AG04449 (cell line): ENCODE results near the gene NUDT3.
"Not testable (repeated sequence)": the region's sequence is repeated elsewhere in the genome, so short reads cannot be mapped to it uniquely, and the experiment has no call there.

Experiments used
- CTCF ChIA-PET: fragments of 350-600 bp; formaldehyde crosslinking; extraction: SDS; loops from one replicate; lab custom pipeline; 2021; ENCODE audit warnings: antibody characterized with exemption; lab: Yijun Ruan, JAX
- POLR2A ChIA-PET: fragments of 400-600, 350-600 bp; formaldehyde crosslinking; extraction: SDS; loops from one replicate; lab custom pipeline; 2020; ENCODE audit warnings: antibody characterized with exemption, inconsistent platforms; lab: Yijun Ruan, JAX
- DNase-seq: peaks from one replicate; pipeline ENCODE4 v3.0.0-alpha.2; 2010; ENCODE audit warnings: low read depth, low spot score
- H3K4me3 ChIP-seq: 2 replicates; pipeline ENCODE4 v1.5.1; 2011; ENCODE audit warnings: low read depth, mild to moderate bottlenecking, control low read depth, low read length
- TF ChIP-seq, protein P1 (sequence below): IDR thresholded peaks from one replicate; pipeline ENCODE4 v1.5.1; 2011; ENCODE audit warnings: mild to moderate bottlenecking, moderate library complexity, low read length, control low read depth, inconsistent platforms; ENCODE audit not compliant: insufficient read depth; ENCODE audit errors: missing control alignments

The NUDT3 gene

DNA sequence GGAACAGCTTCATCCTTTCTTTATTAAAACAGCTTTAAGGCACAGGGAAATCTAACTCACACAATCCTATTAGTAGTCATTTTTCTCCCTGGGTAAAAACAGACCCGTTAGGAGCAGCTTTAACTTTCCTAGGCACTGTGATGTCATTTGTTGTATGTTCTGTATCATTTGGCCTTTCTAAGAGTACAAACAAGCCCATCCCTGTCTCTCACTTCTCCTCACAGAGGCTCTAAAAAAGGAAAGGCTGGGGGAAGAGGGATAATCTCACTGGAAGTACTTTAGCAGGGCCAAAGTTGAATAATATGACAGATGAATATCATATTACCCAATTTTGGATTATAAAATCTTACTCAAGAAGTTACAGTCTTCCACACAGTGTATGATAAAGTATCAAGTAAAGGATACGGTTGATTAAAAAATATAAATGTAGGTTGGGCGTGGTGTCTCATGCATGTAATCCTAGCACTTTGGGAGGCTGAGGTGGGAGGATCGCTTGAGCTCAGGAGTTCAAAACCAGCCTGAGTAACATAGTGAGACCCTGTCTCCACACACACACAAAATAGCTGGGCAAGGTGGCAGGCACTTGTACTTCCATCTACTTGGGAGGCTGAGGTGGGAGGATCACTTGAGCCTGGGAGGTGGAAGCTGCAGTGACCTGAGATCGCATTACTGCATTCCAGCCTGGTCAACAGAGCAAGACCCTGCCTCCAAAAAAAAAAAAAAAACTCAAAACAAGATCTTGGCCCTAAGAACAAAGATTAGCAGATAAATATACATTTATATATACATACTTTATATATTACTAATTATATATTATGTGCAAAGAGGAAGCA is 7.9 kb downstream of the NUDT3 start:
- DNase-seq, result no peak
- no peak overlapping the region for H3K4me3 ChIP-seq
- POLR2A ChIA-PET, result no interaction called here
- TF ChIP-seq, protein P1, sequence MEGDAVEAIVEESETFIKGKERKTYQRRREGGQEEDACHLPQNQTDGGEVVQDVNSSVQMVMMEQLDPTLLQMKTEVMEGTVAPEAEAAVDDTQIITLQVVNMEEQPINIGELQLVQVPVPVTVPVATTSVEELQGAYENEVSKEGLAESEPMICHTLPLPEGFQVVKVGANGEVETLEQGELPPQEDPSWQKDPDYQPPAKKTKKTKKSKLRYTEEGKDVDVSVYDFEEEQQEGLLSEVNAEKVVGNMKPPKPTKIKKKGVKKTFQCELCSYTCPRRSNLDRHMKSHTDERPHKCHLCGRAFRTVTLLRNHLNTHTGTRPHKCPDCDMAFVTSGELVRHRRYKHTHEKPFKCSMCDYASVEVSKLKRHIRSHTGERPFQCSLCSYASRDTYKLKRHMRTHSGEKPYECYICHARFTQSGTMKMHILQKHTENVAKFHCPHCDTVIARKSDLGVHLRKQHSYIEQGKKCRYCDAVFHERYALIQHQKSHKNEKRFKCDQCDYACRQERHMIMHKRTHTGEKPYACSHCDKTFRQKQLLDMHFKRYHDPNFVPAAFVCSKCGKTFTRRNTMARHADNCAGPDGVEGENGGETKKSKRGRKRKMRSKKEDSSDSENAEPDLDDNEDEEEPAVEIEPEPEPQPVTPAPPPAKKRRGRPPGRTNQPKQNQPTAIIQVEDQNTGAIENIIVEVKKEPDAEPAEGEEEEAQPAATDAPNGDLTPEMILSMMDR, result no peak
- CTCF ChIA-PET, result interaction anchor here (1.2 to 1.5 kb wide), 2 partner anchors 25 to 135 kb away, joined by 3 to 5 read pairs; no protein-coding TSS in a partner anchor

DNA sequence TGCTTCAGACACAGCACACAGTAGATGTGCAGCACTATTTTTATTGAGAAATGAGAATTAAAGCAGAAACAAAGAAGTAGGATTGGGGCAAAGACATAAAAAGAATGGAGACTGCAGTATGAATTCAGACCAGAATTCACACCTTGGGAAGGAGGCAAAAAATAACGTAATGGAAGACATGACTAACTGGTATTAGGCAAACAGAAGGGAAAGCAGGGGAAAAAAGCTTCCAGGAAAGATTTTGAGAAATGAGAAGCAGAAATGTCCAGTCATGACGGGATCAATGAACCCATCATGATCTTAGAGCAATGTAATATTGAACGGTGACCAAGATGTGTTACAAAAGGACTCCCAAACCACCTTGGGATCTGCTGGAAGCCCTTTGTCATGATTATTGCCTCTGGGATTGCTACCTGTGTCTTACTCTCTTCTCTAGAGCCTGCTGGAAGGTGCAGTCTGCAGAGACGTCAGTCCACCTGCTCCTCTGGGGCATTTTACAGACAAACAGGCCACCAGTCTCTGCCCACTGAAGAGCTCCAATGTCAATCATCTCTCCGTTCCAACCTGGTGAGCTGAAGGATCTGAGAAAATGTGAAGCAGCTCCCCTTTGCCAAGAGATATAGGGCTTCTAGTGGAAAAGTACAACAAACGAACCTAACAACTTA is 8.7 kb downstream of the NUDT3 start:
- CTCF ChIA-PET, result interaction anchor here (1.2 to 1.5 kb wide), 2 partner anchors 24 to 134 kb away, joined by 3 to 5 read pairs; no protein-coding TSS in a partner anchor
- POLR2A ChIA-PET, result no interaction called here
- TF ChIP-seq, protein P1, result no peak
- DNase-seq, result no peak
- no peak overlapping the region for H3K4me3 ChIP-seq

DNA sequence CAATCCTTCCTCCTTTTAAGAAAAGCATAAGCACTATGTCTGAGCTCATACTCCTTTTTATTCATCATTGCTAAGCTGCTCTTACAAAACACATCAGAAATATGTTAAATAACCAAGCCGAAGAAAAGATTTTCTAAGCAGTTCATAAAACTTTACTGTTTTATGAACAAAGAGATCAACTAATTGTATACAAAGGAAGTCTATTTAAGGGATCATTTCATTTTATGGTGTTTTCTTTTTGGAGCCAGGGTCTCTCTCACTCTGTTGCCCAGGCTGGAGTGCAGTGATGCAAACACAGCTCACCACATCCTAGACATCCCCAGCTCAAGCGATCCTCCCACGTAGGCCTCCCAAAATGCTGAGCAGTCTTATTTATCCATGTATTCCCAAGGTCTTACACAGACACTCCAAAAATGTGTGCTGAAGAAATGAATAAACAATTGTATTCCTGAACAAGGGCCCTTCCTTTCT is 9.3 kb downstream of the NUDT3 start:
- no peak for DNase-seq
- TF ChIP-seq, protein P1, result no peak
- ChIA-PET CTCF (interaction anchor here (1.4 to 1.7 kb wide), 3 partner anchors 12 to 187 kb away, joined by 3 to 5 read pairs (median 4); no protein-coding TSS in a partner anchor), POLR2A (interaction anchor here (0.7 kb wide), 1 partner anchor 13 kb away, joined by 4 read pairs; no protein-coding TSS in a partner anchor)
- no peak overlapping the region for H3K4me3 ChIP-seq

DNA sequence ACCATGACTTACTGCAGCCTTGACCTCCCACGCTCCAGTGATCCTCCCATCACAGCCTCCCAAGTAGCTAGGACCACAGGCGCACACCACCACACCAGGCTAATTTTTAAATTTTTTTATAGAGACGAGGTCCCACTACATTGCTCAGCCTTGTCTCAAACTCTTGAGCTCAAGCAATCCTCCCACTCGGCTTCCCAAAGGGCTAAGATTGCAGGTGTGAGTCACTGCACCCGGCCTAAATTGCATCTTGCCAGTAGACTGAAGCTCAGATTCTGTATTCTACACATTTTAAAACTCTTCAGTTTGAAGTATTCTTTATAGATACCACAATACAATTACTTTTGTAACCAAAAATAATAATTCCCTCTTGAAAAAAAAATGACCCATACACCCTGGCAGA is 11.4 kb downstream of the NUDT3 start:
- ChIA-PET CTCF (interaction anchor here (1.6 to 2.5 kb wide), 2 partner anchors 10 to 13 kb away, joined by 4 to 11 read pairs; no protein-coding TSS in a partner anchor), POLR2A (no interaction called here)
- no peak overlapping the region for H3K4me3 ChIP-seq
- no peak for DNase-seq
- TF ChIP-seq, protein P1, result no peak

DNA sequence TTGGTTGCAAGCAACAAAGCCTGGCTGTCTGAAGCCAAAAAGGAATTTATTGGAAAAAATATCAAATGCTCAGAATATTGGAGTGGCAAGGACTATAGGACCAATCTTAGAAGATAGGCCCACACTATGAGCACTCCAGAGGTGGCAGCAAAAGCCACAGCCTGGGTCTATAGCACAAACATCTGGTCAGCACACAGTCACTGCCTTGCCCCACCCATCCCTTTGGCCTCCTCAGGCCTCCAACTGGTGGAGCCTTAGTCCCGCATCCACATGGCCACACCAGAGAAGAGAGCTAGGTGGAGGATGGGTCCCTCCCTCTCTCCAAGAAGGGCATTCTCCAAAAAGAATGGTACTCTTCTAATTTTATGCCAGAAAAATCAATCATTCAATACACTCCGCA is 14.0 kb downstream of the NUDT3 start:
- no peak for DNase-seq
- ChIA-PET POLR2A (no interaction called here), CTCF (no interaction called here)
- TF ChIP-seq, protein P1, result no peak
- no peak overlapping the region for H3K4me3 ChIP-seq

DNA sequence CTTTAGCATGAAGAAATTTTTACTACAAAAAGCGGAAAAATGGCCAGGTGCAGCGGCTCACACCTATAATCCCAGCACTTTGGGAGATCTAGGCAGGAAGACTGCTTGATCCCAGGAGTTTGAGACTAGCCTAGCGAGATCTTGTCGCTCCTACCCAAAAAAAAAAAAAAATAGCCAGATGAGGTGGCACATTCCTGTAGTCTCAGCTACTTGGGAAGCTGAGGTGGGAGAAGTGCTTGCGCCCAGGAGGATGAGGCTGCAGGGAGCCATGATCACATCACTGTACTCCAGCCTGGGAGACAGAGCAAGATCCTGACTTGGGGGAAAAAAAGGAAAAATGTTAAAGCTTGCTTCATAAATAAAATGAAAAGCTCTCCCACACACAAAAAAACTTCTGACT is 14.5 kb downstream of the NUDT3 start:
- CTCF ChIA-PET, result no interaction called here

DNA sequence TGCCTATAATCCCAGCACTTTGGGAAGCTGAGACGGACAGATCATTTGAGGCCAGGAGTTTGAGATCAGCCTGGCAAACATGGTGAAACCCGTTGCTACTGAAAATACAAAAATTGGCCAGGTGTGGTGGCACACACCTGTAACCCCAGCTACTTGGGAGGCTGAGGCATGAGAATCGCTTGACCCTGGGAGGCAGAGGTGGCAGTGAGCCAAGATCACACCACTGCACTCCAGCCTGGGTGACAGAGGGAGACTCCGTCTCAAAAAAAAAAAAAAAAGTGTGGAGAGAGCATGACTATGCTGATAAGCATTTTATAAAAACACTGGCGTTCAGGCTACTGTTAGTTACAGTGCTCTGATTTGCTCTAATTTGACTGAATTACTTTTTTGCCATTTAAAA is 14.9 kb downstream of the NUDT3 start:
- DNase-seq, POLR2A ChIA-PET, CTCF ChIA-PET, H3K4me3 ChIP-seq: not testable (repeated sequence)

More for the DNA sequence above, 14.5 kb downstream of the NUDT3 start:
- TF ChIP-seq, protein P1, result no peak
- POLR2A ChIA-PET, result no interaction called here
- H3K4me3 ChIP-seq, result no peak overlapping the region
- no peak for DNase-seq
